ENCODE results near the gene ZKSCAN7. TPM values are rescaled to one million over a fixed set of nuclear protein-coding genes. Genes with fewer than 3 reads are reported as not detected.
"Not testable (repeated sequence)": the region's sequence is repeated elsewhere in the genome, so short reads cannot be mapped to it uniquely, and the experiment has no call there.

The ZKSCAN7 gene
- total RNA-seq, 1 experiment from 2014 or later = 0.59 TPM

GRCh38 chr3:44568561-44568960 lies 13.6 kb downstream of the ZKSCAN7 start:
- H3K27me3 Mint-ChIP-seq (ENCODE audit: unreplicated experiment) = no peaks in the 10 kb centered on the region
- no peak overlapping the region for H3K4me3 Mint-ChIP-seq (ENCODE audit: low read depth, unreplicated experiment)
- CTCF ChIA-PET = interaction anchor here (0.7 kb wide), 1 partner anchor 9 kb away, joined by 3 read pairs; no protein-coding TSS in a partner anchor
- DNase-seq = no peak
- H3K36me3 Mint-ChIP-seq (ENCODE audit: insufficient read depth, unreplicated experiment) = no peaks in the 10 kb centered on the region
- TF ChIP-seq CTCF (IDR thresholded peaks at IDR 0.05; ENCODE audit: unreplicated experiment) = no peak
- no peaks in the 10 kb centered on the region for H3K4me1 Mint-ChIP-seq (ENCODE audit: low read depth, unreplicated experiment)
- BruUV-seq (replicated peaks) = no TSS peak
- peaks cover 26% of the 10 kb centered on the region for H3K9me3 Mint-ChIP-seq (ENCODE audit: low read depth, unreplicated experiment)
- intact Hi-C loops (cut with micrococcal nuclease; ENCODE audit: unreplicated experiment) = no loop called here
- no peak overlapping the region for H3K27ac Mint-ChIP-seq (ENCODE audit: unreplicated experiment)

DNA sequence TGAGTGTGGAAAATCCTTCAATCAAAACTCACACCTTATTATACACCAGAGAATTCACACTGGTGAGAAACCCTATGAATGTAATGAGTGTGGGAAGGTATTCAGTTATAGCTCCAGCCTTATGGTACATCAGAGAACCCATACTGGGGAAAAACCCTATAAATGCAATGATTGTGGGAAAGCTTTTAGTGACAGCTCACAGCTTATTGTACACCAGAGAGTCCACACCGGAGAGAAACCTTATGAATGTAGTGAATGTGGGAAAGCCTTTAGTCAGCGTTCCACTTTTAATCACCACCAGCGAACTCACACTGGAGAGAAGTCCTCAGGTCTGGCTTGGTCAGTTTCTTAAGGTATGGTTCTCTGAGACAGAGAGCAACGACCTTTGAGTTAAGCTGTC lies 16.0 kb downstream of the ZKSCAN7 start:
- no peaks in the 10 kb centered on the region for H3K4me1 Mint-ChIP-seq (ENCODE audit: low read depth, unreplicated experiment)
- no peaks in the 10 kb centered on the region for H3K27me3 Mint-ChIP-seq (ENCODE audit: unreplicated experiment)
- no peak for TF ChIP-seq CTCF (IDR thresholded peaks at IDR 0.05; ENCODE audit: unreplicated experiment)
- intact Hi-C loops (cut with micrococcal nuclease; ENCODE audit: unreplicated experiment) = no loop called here
- H3K9me3 Mint-ChIP-seq (ENCODE audit: low read depth, unreplicated experiment) = peaks cover 22% of the 10 kb centered on the region
- H3K36me3 Mint-ChIP-seq (ENCODE audit: insufficient read depth, unreplicated experiment) = no peaks in the 10 kb centered on the region
- no peak overlapping the region for H3K27ac Mint-ChIP-seq (ENCODE audit: unreplicated experiment)
- no peak overlapping the region for H3K4me3 Mint-ChIP-seq (ENCODE audit: low read depth, unreplicated experiment)
- BruUV-seq (replicated peaks) = no TSS peak
- CTCF ChIA-PET = no interaction called here
- no peak for DNase-seq

DNA sequence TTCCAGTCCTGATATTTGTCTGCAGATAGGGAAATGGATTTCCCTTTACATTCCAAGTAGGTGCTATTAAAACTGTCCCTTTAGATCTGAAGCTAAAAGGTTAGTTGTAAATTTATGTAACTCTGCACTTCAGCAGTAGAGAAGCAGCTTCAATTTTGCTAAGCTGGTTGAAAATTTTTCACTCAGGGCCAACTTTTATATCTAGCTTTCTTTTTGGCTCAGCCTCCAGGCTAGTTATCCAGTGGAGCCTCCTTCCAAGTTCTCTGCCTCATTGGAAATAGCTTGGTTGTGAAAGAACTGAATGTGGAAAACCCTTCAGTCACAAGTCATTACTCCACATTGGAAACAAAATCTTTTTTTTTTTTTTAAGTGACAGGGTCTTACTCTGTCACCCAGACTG lies 21.6 kb downstream of the ZKSCAN7 start:
- Mint-ChIP-seq H3K27ac (ENCODE audit: unreplicated experiment) (no peak overlapping the region), H3K36me3 (ENCODE audit: insufficient read depth, unreplicated experiment) (no peaks in the 10 kb centered on the region), H3K9me3 (ENCODE audit: low read depth, unreplicated experiment) (peaks cover 19% of the 10 kb centered on the region), H3K4me3 (ENCODE audit: low read depth, unreplicated experiment) (no peak overlapping the region), H3K4me1 (ENCODE audit: low read depth, unreplicated experiment) (no peaks in the 10 kb centered on the region), H3K27me3 (ENCODE audit: unreplicated experiment) (no peaks in the 10 kb centered on the region)
- intact Hi-C loops (cut with micrococcal nuclease; ENCODE audit: unreplicated experiment) = no loop called here
- no peak for TF ChIP-seq CTCF (IDR thresholded peaks at IDR 0.05; ENCODE audit: unreplicated experiment)
- no peak for DNase-seq
- CTCF ChIA-PET = interaction anchor here (0.7 kb wide), 1 partner anchor 49 kb away, joined by 7 read pairs; no protein-coding TSS in a partner anchor
- BruUV-seq (replicated peaks) = no TSS peak

GRCh38 chr3:44577354-44577952 lies 22.5 kb downstream of the ZKSCAN7 start:
- H3K4me3 Mint-ChIP-seq (ENCODE audit: low read depth, unreplicated experiment); BruUV-seq (replicated peaks); intact Hi-C loops (cut with micrococcal nuclease; ENCODE audit: unreplicated experiment); H3K27me3 Mint-ChIP-seq (ENCODE audit: unreplicated experiment); CTCF ChIA-PET; DNase-seq; H3K27ac Mint-ChIP-seq (ENCODE audit: unreplicated experiment); H3K36me3 Mint-ChIP-seq (ENCODE audit: insufficient read depth, unreplicated experiment); H3K4me1 Mint-ChIP-seq (ENCODE audit: low read depth, unreplicated experiment): not testable (repeated sequence)
- peaks cover 16% of the 10 kb centered on the region for H3K9me3 Mint-ChIP-seq (ENCODE audit: low read depth, unreplicated experiment)

DNA sequence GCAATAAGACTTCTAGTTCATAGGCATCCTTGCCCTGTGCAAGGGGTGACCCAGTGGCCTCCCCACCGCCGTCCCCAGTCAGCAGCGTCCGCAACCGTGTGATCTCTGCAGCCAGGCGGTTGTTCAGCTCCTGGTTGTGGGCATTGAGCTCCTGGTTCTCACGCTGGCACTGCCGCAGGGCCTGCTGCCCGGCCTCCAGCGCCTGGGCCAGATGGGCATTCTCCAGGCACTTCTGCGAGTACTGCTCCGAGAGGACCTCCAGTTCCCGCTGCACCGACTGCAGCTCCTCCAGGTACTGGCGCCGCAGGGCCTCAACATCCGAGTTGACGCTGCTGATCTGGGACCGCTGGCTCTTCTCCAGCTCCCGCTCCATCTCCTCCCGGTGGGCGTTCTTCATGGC lies 23.3 kb downstream of the ZKSCAN7 start:
- CTCF ChIA-PET; H3K4me1 Mint-ChIP-seq (ENCODE audit: low read depth, unreplicated experiment); BruUV-seq (replicated peaks); H3K27ac Mint-ChIP-seq (ENCODE audit: unreplicated experiment); intact Hi-C loops (cut with micrococcal nuclease; ENCODE audit: unreplicated experiment); H3K27me3 Mint-ChIP-seq (ENCODE audit: unreplicated experiment); H3K36me3 Mint-ChIP-seq (ENCODE audit: insufficient read depth, unreplicated experiment); H3K4me3 Mint-ChIP-seq (ENCODE audit: low read depth, unreplicated experiment); DNase-seq: not testable (repeated sequence)
- H3K9me3 Mint-ChIP-seq (ENCODE audit: low read depth, unreplicated experiment) = peaks cover 16% of the 10 kb centered on the region

- CTCF ChIA-PET; H3K4me3 Mint-ChIP-seq (ENCODE audit: low read depth, unreplicated experiment); intact Hi-C loops (cut with micrococcal nuclease; ENCODE audit: unreplicated experiment); H3K4me1 Mint-ChIP-seq (ENCODE audit: low read depth, unreplicated experiment); H3K27me3 Mint-ChIP-seq (ENCODE audit: unreplicated experiment); H3K27ac Mint-ChIP-seq (ENCODE audit: unreplicated experiment); BruUV-seq (replicated peaks); H3K36me3 Mint-ChIP-seq (ENCODE audit: insufficient read depth, unreplicated experiment); DNase-seq: not testable (repeated sequence)
- peaks cover 16% of the 10 kb centered on the region for H3K9me3 Mint-ChIP-seq (ENCODE audit: low read depth, unreplicated experiment)
These were observed 24.0 kb downstream of the ZKSCAN7 start for GRCh38 chr3:44578924-44579515.

DNA sequence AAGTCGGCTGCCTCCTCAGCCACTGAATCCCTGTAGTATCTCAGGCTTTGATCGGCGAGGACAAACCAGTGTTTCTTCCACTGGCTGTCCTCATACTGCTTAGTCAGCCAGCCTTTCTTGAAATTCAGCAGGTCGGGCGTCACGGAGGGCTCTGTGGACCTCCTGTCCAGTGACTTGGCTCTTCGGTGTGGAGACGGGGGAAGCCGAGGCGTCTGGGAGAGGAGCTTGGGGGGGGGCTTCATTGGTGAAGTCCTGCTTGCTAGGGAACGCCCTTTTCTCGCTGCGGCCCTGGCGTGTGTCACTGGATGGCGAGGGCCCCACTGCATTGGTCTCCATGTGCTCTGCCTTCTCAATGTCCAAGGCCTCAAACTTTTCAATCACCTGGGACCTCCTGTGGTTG lies 24.8 kb downstream of the ZKSCAN7 start:
- H3K27me3 Mint-ChIP-seq (ENCODE audit: unreplicated experiment); intact Hi-C loops (cut with micrococcal nuclease; ENCODE audit: unreplicated experiment); H3K27ac Mint-ChIP-seq (ENCODE audit: unreplicated experiment); CTCF ChIA-PET; BruUV-seq (replicated peaks); DNase-seq; H3K4me1 Mint-ChIP-seq (ENCODE audit: low read depth, unreplicated experiment); H3K4me3 Mint-ChIP-seq (ENCODE audit: low read depth, unreplicated experiment); H3K36me3 Mint-ChIP-seq (ENCODE audit: insufficient read depth, unreplicated experiment): not testable (repeated sequence)
- H3K9me3 Mint-ChIP-seq (ENCODE audit: low read depth, unreplicated experiment) = peaks cover 16% of the 10 kb centered on the region

DNA sequence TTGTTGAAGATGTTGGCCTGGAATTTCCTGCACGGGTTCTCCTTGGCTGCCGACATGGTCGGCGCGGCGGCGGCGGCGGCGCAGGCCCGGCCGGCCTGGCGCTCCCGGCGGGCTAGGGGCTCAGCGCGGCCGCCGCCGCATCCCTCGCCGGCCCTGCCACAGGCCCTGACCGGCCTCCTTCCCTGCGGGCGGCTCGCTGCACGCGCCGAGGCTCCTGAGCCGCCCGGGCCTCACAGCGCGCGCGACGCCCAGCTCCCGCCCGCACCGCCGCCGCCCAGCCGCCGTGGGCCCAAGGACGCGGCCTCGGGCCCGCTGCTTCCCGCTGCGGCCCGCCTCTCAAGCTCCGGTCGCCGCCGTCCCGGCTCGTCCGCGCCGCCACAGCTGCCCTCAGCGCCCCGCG lies 26.0 kb downstream of the ZKSCAN7 start:
- intact Hi-C loops (cut with micrococcal nuclease; ENCODE audit: unreplicated experiment); H3K27ac Mint-ChIP-seq (ENCODE audit: unreplicated experiment); CTCF ChIA-PET; H3K4me3 Mint-ChIP-seq (ENCODE audit: low read depth, unreplicated experiment); DNase-seq; H3K36me3 Mint-ChIP-seq (ENCODE audit: insufficient read depth, unreplicated experiment); H3K4me1 Mint-ChIP-seq (ENCODE audit: low read depth, unreplicated experiment); H3K27me3 Mint-ChIP-seq (ENCODE audit: unreplicated experiment); BruUV-seq (replicated peaks): not testable (repeated sequence)
- H3K9me3 Mint-ChIP-seq (ENCODE audit: low read depth, unreplicated experiment) = peaks cover 15% of the 10 kb centered on the region
